HepG2 (cell line): ENCODE measurements around the gene TFCP2L1. TPM values are rescaled to one million over a fixed set of nuclear protein-coding genes. Genes with fewer than 3 reads are reported as not detected.

Source experiments
- ATAC-seq: fragments of 200-7000 bp; cut with Tn5 transposase; 3 replicates; pipeline ENCODE4 v1.9.1; 2020; ENCODE audit warnings: mild to moderate bottlenecking, moderate library complexity
- BruUV-seq: library from RNA; stranded (reverse); fragments of 400-500 nt; replicated peaks from 2 replicates; lab custom pipeline; 2021; lab: Mats Ljungman, UMichigan
- CTCF ChIA-PET: fragments of 300-600 bp; formaldehyde crosslinking; extraction: SDS; loops from one replicate; lab custom pipeline; 2021; ENCODE audit warnings: low total read pairs, inconsistent platforms, low intra/inter-chr PET ratio; lab: Yijun Ruan, JAX
- POLR2A ChIA-PET: fragments of 350-600 bp; sonication (Branson Sonifier 250); formaldehyde crosslinking; loops from one replicate; lab custom pipeline; 2020; ENCODE audit warnings: antibody characterized with exemption, inconsistent platforms; lab: Yijun Ruan, JAX
- DNase-seq: peaks from one replicate; pipeline ENCODE4 v3.0.0-alpha.2; 2015; ENCODE audit warnings: low spot score
- FAIRE-seq: peaks from 3 replicates; lab custom pipeline; 2011; peaks lifted over from hg19 to GRCh38; lab: Jason Lieb, UNC
- H2AFZ ChIP-seq: one replicate; pipeline ENCODE4 v1.6.1; 2011; ENCODE audit warnings: low read length, inconsistent platforms
- H3K27ac ChIP-seq: fragments of 300-600 bp; 3 replicates; pipeline ENCODE4 v1.8.0; 2011; ENCODE audit warnings: mixed run types, mild to moderate bottlenecking, mixed read lengths, low read length, inconsistent platforms; ENCODE audit not compliant: insufficient read depth; ENCODE audit errors: extremely low read length
- H3K27me3 ChIP-seq, 2 experiments: fragments of 200-600 bp in 1 of 2; 2 replicates in 1 of 2; 3 replicates in 1 of 2; pipeline versions ENCODE4 v1.6.0 to v1.8.0; 2011; ENCODE audit warnings: low read length in 2 of 2, mild to moderate bottlenecking in 2 of 2, moderate library complexity in 2 of 2, inconsistent platforms in 1 of 2; ENCODE audit not compliant: insufficient read depth in 2 of 2, control insufficient read depth in 1 of 2
- H3K36me3 ChIP-seq, 2 experiments: fragments of 200-600 bp in 1 of 2; replicated peaks in 1 of 2; 2 replicates in 1 of 2; 3 replicates in 1 of 2; pipeline versions ENCODE4 v1.5.1 to v1.8.0; 2011; ENCODE audit warnings: low read length in 2 of 2, inconsistent platforms in 1 of 2; ENCODE audit not compliant: insufficient read depth in 2 of 2, control insufficient read depth in 1 of 2
- H3K4me1 ChIP-seq: 2 replicates; pipeline ENCODE4 v1.5.1; 2012; ENCODE audit warnings: low read length, inconsistent platforms; ENCODE audit not compliant: insufficient read depth
- H3K4me2 ChIP-seq: 2 replicates; pipeline ENCODE4 v1.6.0; 2011; ENCODE audit warnings: low read depth, low read length, inconsistent platforms
- H3K4me3 ChIP-seq, 3 experiments: fragments of 200-600 bp in 1 of 3; sonication (generic), shearing (Covaris generic) in 1 of 3; replicated peaks in 1 of 3; 2 replicates each; pipeline ENCODE4 v1.5.1; 2011 to 2016; ENCODE audit warnings: low read length in 3 of 3, inconsistent platforms in 2 of 3, low read depth in 2 of 3, mild to moderate bottlenecking in 2 of 3, control low read depth in 1 of 3, mixed read lengths in 1 of 3; ENCODE audit not compliant: insufficient read depth in 1 of 3
- H3K79me2 ChIP-seq: one replicate; pipeline ENCODE4 v1.6.1; 2011; ENCODE audit warnings: low read length, inconsistent platforms; ENCODE audit not compliant: insufficient read depth
- H3K9ac ChIP-seq: 2 replicates; pipeline ENCODE4 v1.6.0; 2011; ENCODE audit warnings: mild to moderate bottlenecking, low read depth, low read length, inconsistent platforms; ENCODE audit not compliant: insufficient read depth
- H3K9me3 ChIP-seq: 2 replicates; pipeline ENCODE4 v1.5.1; 2012; ENCODE audit warnings: mild to moderate bottlenecking, low read length
- H4K20me1 ChIP-seq: 2 replicates; pipeline ENCODE4 v1.6.0; 2011; ENCODE audit warnings: inconsistent platforms, mild to moderate bottlenecking, low read length, moderate library complexity; ENCODE audit not compliant: insufficient read depth
- HNF4A ChIP-seq: sonication (generic); formaldehyde crosslinking; IDR thresholded peaks from 2 replicates; pipeline ENCODE4 v1.4.0; 2020; ENCODE audit warnings: missing genetic modification reagents
- HNRNPK ChIP-seq: fragments of 200-400 bp; formaldehyde crosslinking; IDR thresholded peaks from 2 replicates; pipeline ENCODE4 v1.6.1; 2018; ENCODE audit warnings: low read length, low read depth, moderate library complexity, mild to moderate bottlenecking; ENCODE audit not compliant: poor library complexity, severe bottlenecking
- HOMEZ ChIP-seq: IDR thresholded peaks from 2 replicates; pipeline ENCODE4 v1.6.1; 2016; ENCODE audit warnings: low read depth
- JUNB ChIP-seq: sonication (generic); formaldehyde crosslinking; IDR thresholded peaks from 2 replicates; pipeline ENCODE4 v1.8.0; 2022; ENCODE audit warnings: missing genetic modification reagents, mild to moderate bottlenecking, borderline replicate concordance
- MAFG ChIP-seq: sonication (generic); formaldehyde crosslinking; IDR thresholded peaks from 2 replicates; pipeline ENCODE4 v1.5.1; 2020; ENCODE audit warnings: mild to moderate bottlenecking, missing genetic modification reagents
- MLLT10 ChIP-seq: sonication (generic); formaldehyde crosslinking; IDR thresholded peaks from 2 replicates; pipeline ENCODE4 v1.4.0; 2020; ENCODE audit warnings: missing genetic modification reagents
- PAX8 ChIP-seq: sonication (generic); formaldehyde crosslinking; IDR thresholded peaks from 2 replicates; pipeline ENCODE4 v1.8.0; 2022; ENCODE audit warnings: mild to moderate bottlenecking, missing genetic modification reagents, borderline replicate concordance
- PBX2 ChIP-seq: IDR thresholded peaks from 2 replicates; pipeline ENCODE4 v1.6.1; 2016; ENCODE audit warnings: control low read depth
- POLR2AphosphoS2 ChIP-seq: IDR thresholded peaks from 2 replicates; pipeline ENCODE4 v1.6.1; 2011; ENCODE audit warnings: low read depth, low read length, improper control_type of control experiment
- PREB ChIP-seq: sonication (generic); formaldehyde crosslinking; IDR thresholded peaks from 2 replicates; pipeline ENCODE4 v1.4.0; 2020; ENCODE audit warnings: missing genetic modification reagents
- SIX1 ChIP-seq: sonication (generic); formaldehyde crosslinking; IDR thresholded peaks from 2 replicates; pipeline ENCODE4 v1.4.0; 2020; ENCODE audit warnings: missing genetic modification reagents, borderline replicate concordance
- SSRP1 ChIP-seq: IDR thresholded peaks from 2 replicates; pipeline ENCODE4 v1.6.1; 2016; ENCODE audit warnings: control low read depth
- TOE1 ChIP-seq: sonication (generic); formaldehyde crosslinking; IDR thresholded peaks from 2 replicates; pipeline ENCODE4 v1.4.0; 2020; ENCODE audit warnings: mild to moderate bottlenecking, missing genetic modification reagents
- ZBTB44 ChIP-seq: sonication (generic); formaldehyde crosslinking; IDR thresholded peaks from 2 replicates; pipeline ENCODE4 v1.4.0; 2020; ENCODE audit warnings: missing genetic modification reagents
- ZBTB46 ChIP-seq: sonication (generic); formaldehyde crosslinking; IDR thresholded peaks from 2 replicates; pipeline ENCODE4 v1.4.0; 2020; ENCODE audit warnings: mild to moderate bottlenecking, missing genetic modification reagents, borderline replicate concordance
- ZKSCAN1 ChIP-seq: fragments of 150-350 bp; IDR thresholded peaks from 2 replicates; pipeline ENCODE4 v1.6.1; 2014; ENCODE audit warnings: low read length
- ZNF331 ChIP-seq: sonication (generic); formaldehyde crosslinking; IDR thresholded peaks from 2 replicates; pipeline ENCODE4 v1.4.0; 2020; ENCODE audit warnings: missing genetic modification reagents
- ZNF703 ChIP-seq: sonication (generic); formaldehyde crosslinking; IDR thresholded peaks from 2 replicates; pipeline ENCODE4 v1.5.1; 2020; ENCODE audit warnings: missing genetic modification reagents, mild to moderate bottlenecking, moderate library complexity, borderline replicate concordance
- WGBS: methylation state at CpG from one replicate; pipeline ENCODE4 v1.1.6; 2017; ENCODE audit warnings: low lambda C conversion rate; 5-methylcytosine and 5-hydroxymethylcytosine counted together
- in situ Hi-C: cut with HindIII; loops from 2 replicates; pipeline ENCODE4 v1.10.0; 2017; ENCODE audit warnings: low pct_unique_long_range_greater_than_20kb; ENCODE audit not compliant: extremely low pct_ligation_motif_present
- intact Hi-C: fragments of 100-400 bp; cut with micrococcal nuclease; formaldehyde crosslinking; loops from one replicate; pipeline ENCODE4 v1.10.0; 2022; ENCODE audit not compliant: unreplicated experiment
- polyA plus RNA-seq, 8 experiments: library from polyadenylated mRNA; depleted of rRNA in 3 of 8; stranded (reverse) in 7 of 8; unstranded in 1 of 8; fragments of >200 nt; fragmentation: Illumina TruSeq in 4 of 8; extraction: Trizol in 4 of 8; gene quantifications; 2 replicates each; pipeline versions ENCODE4 v1.2.1 to v1.2.3, GENCODE V29; 2011 to 2016; ENCODE audit warnings: low read depth in 4 of 8, missing spikeins in 1 of 8, mixed read lengths in 1 of 8; ENCODE audit not compliant: insufficient read depth in 1 of 8
- total RNA-seq, 5 experiments: library from RNA; depleted of rRNA; stranded (reverse); fragments of >200 nt; fragmentation: Illumina TruSeq; extraction: Trizol; gene quantifications; 2 replicates each; pipeline ENCODE4 v1.2.3, GENCODE V29; 2016; ENCODE audit warnings: low read depth in 1 of 5

Gene TFCP2L1
- total and polyA plus RNA-seq, 2 of the 13 experiments (the other 11 are each of a cell fraction or from before 2014, with no cell fraction given): under 0.01 TPM; not detected in 1

GRCh38 chr2:121173112-121173511 lies 111.9 kb downstream of the TFCP2L1 start:
- no peak for FAIRE-seq
- CTCF ChIA-PET: no interaction called here
- H3K36me3 ChIP-seq: no peaks in the 10 kb centered on the region
- intact Hi-C loops: no loop called here
- peaks cover 7% of the 10 kb centered on the region; the same call in 1 of the 2 replicates for H3K9me3 ChIP-seq
- no peak overlapping the region for H3K27ac ChIP-seq
- H3K4me2 ChIP-seq: no peak overlapping the region
- no peaks in the 10 kb centered on the region for H3K4me1 ChIP-seq
- no peak overlapping the region for H3K4me3 ChIP-seq
- peaks cover 7 to 39% of the 10 kb centered on the region in 2 experiments for H3K27me3 ChIP-seq
- no peaks in the 10 kb centered on the region for H3K79me2 ChIP-seq
- no TSS peak for BruUV-seq
- H2AFZ ChIP-seq: no peak overlapping the region
- in situ Hi-C loops: no loop called here
- WGBS: 0% methylated on average over 4 of the region's 4 CpGs
- ATAC-seq: no peak
- no peaks in the 10 kb centered on the region for H4K20me1 ChIP-seq
- H3K9ac ChIP-seq: no peak overlapping the region
- TF ChIP-seq SSRP1 (CRISPR knock-in tag) (no peak), HNRNPK (no peak), ZNF331 (CRISPR knock-in tag) (no peak), HNF4A (CRISPR knock-in tag) (no peak), TOE1 (CRISPR knock-in tag) (no peak), ZNF703 (CRISPR knock-in tag) (no peak), PBX2 (no peak), SIX1 (CRISPR knock-in tag) (no peak), MAFG (CRISPR knock-in tag) (no peak), MLLT10 (CRISPR knock-in tag) (no peak), PAX8 (no peak), ZKSCAN1 (no peak), POLR2AphosphoS2 (no peak), JUNB (CRISPR knock-in tag) (no peak), HOMEZ (CRISPR knock-in tag) (no peak), ZBTB44 (CRISPR knock-in tag) (no peak), PREB (CRISPR knock-in tag) (no peak), ZBTB46 (CRISPR knock-in tag) (no peak)
- no peak for DNase-seq
- POLR2A ChIA-PET: no interaction called here
